ENCODE results near the gene GINS2.

DNA sequence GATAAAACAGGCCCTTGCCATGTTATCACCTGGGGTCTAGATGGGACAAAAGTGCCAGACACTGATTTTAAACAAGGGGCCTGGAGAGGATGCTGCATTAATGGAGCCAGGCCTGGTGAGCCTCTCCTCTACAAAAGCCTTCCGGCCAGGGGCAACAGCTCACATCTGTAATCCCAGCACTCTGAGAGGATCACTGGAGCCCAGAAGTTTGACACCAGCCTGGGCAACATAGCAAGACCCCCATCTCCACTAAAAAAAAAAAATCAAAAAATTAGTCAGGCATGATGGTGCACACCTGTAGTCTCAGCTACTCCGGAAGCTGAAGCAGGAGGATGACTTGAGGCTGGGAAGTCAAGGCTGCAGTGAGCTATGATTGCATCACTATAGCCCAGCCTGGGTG, 3.5 kb downstream of the GINS2 start:
- TF ChIP-seq, protein P1, sequence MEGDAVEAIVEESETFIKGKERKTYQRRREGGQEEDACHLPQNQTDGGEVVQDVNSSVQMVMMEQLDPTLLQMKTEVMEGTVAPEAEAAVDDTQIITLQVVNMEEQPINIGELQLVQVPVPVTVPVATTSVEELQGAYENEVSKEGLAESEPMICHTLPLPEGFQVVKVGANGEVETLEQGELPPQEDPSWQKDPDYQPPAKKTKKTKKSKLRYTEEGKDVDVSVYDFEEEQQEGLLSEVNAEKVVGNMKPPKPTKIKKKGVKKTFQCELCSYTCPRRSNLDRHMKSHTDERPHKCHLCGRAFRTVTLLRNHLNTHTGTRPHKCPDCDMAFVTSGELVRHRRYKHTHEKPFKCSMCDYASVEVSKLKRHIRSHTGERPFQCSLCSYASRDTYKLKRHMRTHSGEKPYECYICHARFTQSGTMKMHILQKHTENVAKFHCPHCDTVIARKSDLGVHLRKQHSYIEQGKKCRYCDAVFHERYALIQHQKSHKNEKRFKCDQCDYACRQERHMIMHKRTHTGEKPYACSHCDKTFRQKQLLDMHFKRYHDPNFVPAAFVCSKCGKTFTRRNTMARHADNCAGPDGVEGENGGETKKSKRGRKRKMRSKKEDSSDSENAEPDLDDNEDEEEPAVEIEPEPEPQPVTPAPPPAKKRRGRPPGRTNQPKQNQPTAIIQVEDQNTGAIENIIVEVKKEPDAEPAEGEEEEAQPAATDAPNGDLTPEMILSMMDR (conservative IDR thresholded peaks at IDR 0.05; ENCODE audit: low read length), result no peak
- TF ChIP-seq EZH2phosphoT487 (IDR thresholded peaks at IDR 0.05; ENCODE audit: borderline replicate concordance), result no peak
